Heart right ventricle (tissue), 16 donors: ENCODE results near the gene RBFOX1. TPM values are rescaled to one million over a fixed set of nuclear protein-coding genes. Genes with fewer than 3 reads are reported as not detected.

Source experiments
- ATAC-seq, 8 donors: fragments of 200-7000 bp; cut with Tn5 transposase; one replicate each; pipeline ENCODE4 v1.9.1; 2020; ENCODE audit warnings: mild to moderate bottlenecking in 8 of 8, moderate library complexity in 8 of 8, moderate number of reproducible peaks in 1 of 8
- DNase-seq, 2 donors: peaks; one replicate each; pipeline ENCODE4 v3.0.0-alpha.2; 2020
- H3K27ac ChIP-seq, 10 donors: fragments of 200-600 bp; sonication (generic) in 2 of 10; one replicate each; pipeline versions ENCODE4 v1.5.0 to v1.8.0; 2020 to 2022; ENCODE audit warnings: mild to moderate bottlenecking in 3 of 10
- H3K27me3 ChIP-seq, 7 donors: fragments of 200-600 bp; one replicate each; pipeline ENCODE4 v1.8.0; 2021 to 2022; ENCODE audit warnings: mild to moderate bottlenecking in 2 of 7
- H3K36me3 ChIP-seq, 9 donors: fragments of 200-600 bp; sonication (generic) in 1 of 9; one replicate each; pipeline versions ENCODE4 v1.5.0 to v1.8.0; 2020 to 2022; ENCODE audit warnings: mild to moderate bottlenecking in 2 of 9
- H3K4me1 ChIP-seq, 9 donors: fragments of 200-600 bp; sonication (generic) in 1 of 9; one replicate each; pipeline versions ENCODE4 v1.5.0 to v1.8.0; 2020 to 2022; ENCODE audit warnings: mild to moderate bottlenecking in 4 of 9
- H3K4me3 ChIP-seq, 10 donors: fragments of 200-600 bp; sonication (generic) in 2 of 10; one replicate each; pipeline versions ENCODE4 v1.5.0 to v1.8.0; 2020 to 2022; ENCODE audit warnings: mild to moderate bottlenecking in 7 of 10, moderate library complexity in 2 of 10
- H3K9me3 ChIP-seq, 11 donors: fragments of 200-600 bp in 10 of 11; sonication (generic) in 2 of 11; one replicate each; pipeline versions ENCODE4 v1.5.0 to v1.8.0; 2013 to 2022; ENCODE audit warnings: mild to moderate bottlenecking in 2 of 11, control low read depth in 1 of 11, moderate library complexity in 1 of 11
- WGBS, 2 donors: extraction: QIAGEN DNeasy Blood & Tissue Kit; methylation state at CpG; one replicate each; pipeline ENCODE4 v1.1.7; 2013; ENCODE audit warnings: inconsistent platforms in 1 of 2; 5-methylcytosine and 5-hydroxymethylcytosine counted together
- intact Hi-C, 10 donors: fragments of 100-400 bp; cut with DNase I; formaldehyde crosslinking; loops; one replicate each; pipeline versions ENCODE4 v1.11.1 to v1.14.2; 2022
- polyA plus RNA-seq, 2 donors: library from polyadenylated mRNA; stranded (reverse); fragments of 200-250 nt; gene quantifications; one replicate each; pipeline ENCODE4 v1.2.3, GENCODE V29; 2013
- total RNA-seq, 10 donors: library from RNA; stranded (reverse); fragmentation: NEBNext Ultra II Directional in 3 of 10; extraction: Animal tissue kit (Norgen Biotek cat#: 25700) in 3 of 10; gene quantifications; one replicate each; pipeline versions ENCODE4 v1.2.1 to v1.2.4, GENCODE V29; 2021 to 2023
- TF ChIP-seq, protein P1 (sequence below), 9 donors: fragments of 200-600 bp; sonication (generic) in 2 of 9; IDR thresholded peaks; one replicate each; pipeline versions ENCODE4 v1.5.0 to v1.8.0; 2021 to 2022; ENCODE audit warnings: antibody characterized with exemption in 9 of 9, mild to moderate bottlenecking in 5 of 9, moderate library complexity in 1 of 9
- donor health status: Arrhythmogenic right ventricular cardiomyopathy.
- donor health status: ischemic (EF 13 %, LVEDD 7.1; RV severe dilation, severe dysfunction).
- donor health status: healthy with polysubstance abuse.
- donor health status: DM: no; HTN: yes; CAD: no.
- donor health status: DM: no; HTN: no; CAD: no.
- donor health status: ischemic (EF 25% LVEDD 6.9; RV normal size, moderate dysfunction).
- donor health status: ischemic (EF 25% LVEDD 5.7; RV mildly dilated, moderate dysfunction).
- donor health status: healthy.
- donor health status: DM: yes; HTN: yes; CAD: no.
- donor health status: Ischemic cardiomyopathy.
- donor health status: ischemic (EF 35%, LVEDD 5.7; RV mildly dilated, moderate dysfunction).
- donor health status: nonischemic (EF 11% LVEDD 7.7; RV severe dilation, severe dysfunction).
- donor health status: DM: yes; HTN: yes; CAD: no.
- donor health status: PGD.
- donor health status: ischemic (EF 29% LVEDD 5.4; RV normal size, mild dysfunction).
- donor health status: nonischemic (EF 23%, LVEDD 6.1; RV moderate dilation, normal function).

Gene RBFOX1
- total and polyA plus RNA-seq, 12 donors: 11.1 to 82.9 (median 53.4) TPM

GRCh38 chr16:7440886-7441400, 108.3 kb downstream of the RBFOX1 start:
- 68 to 78% methylated on average over 6 of the region's 6 CpGs for WGBS, 2 donors
- no peaks in the 10 kb centered on the region for H3K27me3 ChIP-seq
- no peak overlapping the region for H3K4me3 ChIP-seq
- DNase-seq (no peak), ATAC-seq (no peak)
- H3K36me3 ChIP-seq: no peaks in the 10 kb centered on the region
- intact Hi-C loops: no loop called here
- no peaks in the 10 kb centered on the region for H3K9me3 ChIP-seq
- H3K4me1 ChIP-seq: peaks cover 0 to 7% (median 0%) of the 10 kb centered on the region in 9 donors
- TF ChIP-seq, protein P1, sequence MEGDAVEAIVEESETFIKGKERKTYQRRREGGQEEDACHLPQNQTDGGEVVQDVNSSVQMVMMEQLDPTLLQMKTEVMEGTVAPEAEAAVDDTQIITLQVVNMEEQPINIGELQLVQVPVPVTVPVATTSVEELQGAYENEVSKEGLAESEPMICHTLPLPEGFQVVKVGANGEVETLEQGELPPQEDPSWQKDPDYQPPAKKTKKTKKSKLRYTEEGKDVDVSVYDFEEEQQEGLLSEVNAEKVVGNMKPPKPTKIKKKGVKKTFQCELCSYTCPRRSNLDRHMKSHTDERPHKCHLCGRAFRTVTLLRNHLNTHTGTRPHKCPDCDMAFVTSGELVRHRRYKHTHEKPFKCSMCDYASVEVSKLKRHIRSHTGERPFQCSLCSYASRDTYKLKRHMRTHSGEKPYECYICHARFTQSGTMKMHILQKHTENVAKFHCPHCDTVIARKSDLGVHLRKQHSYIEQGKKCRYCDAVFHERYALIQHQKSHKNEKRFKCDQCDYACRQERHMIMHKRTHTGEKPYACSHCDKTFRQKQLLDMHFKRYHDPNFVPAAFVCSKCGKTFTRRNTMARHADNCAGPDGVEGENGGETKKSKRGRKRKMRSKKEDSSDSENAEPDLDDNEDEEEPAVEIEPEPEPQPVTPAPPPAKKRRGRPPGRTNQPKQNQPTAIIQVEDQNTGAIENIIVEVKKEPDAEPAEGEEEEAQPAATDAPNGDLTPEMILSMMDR (IDR thresholded peaks at IDR 0.05): no peak
- no peak overlapping the region for H3K27ac ChIP-seq

DNA sequence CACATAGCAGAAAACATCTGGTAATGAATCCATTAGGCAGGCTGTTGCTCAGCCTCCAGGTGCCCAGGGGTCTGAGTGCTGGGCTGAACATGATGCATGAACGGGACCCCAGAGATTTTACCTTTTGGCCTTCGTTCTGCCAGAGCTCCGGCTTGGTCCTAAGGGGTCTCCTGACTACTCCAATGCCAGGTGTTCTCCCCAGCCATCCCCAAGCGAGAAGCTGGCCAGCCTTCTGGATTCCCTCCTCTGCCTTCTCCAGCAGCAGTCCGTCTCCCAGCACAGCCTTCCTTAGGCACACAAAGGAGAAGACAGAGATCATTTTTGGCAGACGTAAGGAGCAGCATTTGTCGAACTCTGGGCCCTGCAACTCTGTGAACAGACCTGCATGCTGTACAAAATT, 109.4 kb downstream of the RBFOX1 start:
- Histone ChIP-seq H3K27me3 (no peaks in the 10 kb centered on the region), H3K9me3 (no peaks in the 10 kb centered on the region), H3K4me3 (no peak overlapping the region), H3K36me3 (no peaks in the 10 kb centered on the region), H3K27ac (no peak overlapping the region), H3K4me1 (peaks cover 0 to 7% (median 0%) of the 10 kb centered on the region in 9 donors)
- TF ChIP-seq, protein P1 (IDR thresholded peaks at IDR 0.05): no peak
- intact Hi-C loops: no loop called here
- ATAC-seq: no peak
- WGBS, 2 donors: 75 to 78% methylated on average over 7 of the region's 7 CpGs
- DNase-seq: no peak

GRCh38 chr16:7443142-7443541, 110.5 kb downstream of the RBFOX1 start:
- Histone ChIP-seq H3K27ac (no peak overlapping the region), H3K4me3 (no peak overlapping the region), H3K9me3 (no peaks in the 10 kb centered on the region), H3K27me3 (no peaks in the 10 kb centered on the region), H3K36me3 (no peaks in the 10 kb centered on the region), H3K4me1 (peaks cover 0 to 7% (median 0%) of the 10 kb centered on the region in 9 donors)
- ATAC-seq (no peak), DNase-seq (no peak)
- TF ChIP-seq, protein P1 (IDR thresholded peaks at IDR 0.05): no peak
- intact Hi-C loops: no loop called here
- WGBS, 2 donors: 83 to 86% methylated on average over 4 of the region's 4 CpGs

DNA sequence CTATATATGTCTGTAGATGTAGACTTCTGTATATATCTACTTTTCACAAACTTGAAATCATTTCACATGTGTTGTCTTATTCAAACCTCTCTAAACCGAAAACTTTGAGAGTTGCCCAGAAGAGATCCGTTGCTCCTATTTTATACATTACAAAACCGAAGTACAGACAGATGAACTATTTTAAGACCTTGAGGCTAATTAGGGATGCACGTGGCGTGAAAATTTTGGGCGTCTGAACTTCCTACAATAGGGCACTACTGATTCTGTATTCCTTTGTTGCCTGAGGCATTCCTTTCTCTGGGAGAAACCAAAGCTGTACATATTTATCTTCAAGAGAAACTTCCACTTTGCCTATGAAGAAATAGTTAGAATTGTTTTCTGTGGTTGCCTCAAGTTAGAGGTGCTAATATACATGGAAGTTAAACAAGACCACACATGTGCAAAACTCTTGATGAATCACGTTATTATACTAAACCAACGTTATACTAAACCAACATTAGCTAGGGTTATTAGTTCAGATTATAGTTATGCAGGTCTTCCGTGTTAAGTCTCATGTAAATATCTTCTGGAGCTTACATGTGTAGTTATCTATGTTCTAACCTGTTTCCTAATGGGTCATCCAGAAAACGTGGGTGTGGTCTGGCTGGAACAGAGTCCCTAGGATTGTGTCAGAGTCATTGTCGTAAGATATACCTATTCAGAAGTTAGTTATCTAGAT, 111.2 kb downstream of the RBFOX1 start:
- intact Hi-C loops: no loop called here
- Histone ChIP-seq H3K4me3 (no peak overlapping the region), H3K4me1 (peaks cover 0 to 7% (median 0%) of the 10 kb centered on the region in 9 donors), H3K27ac (no peak overlapping the region), H3K27me3 (no peaks in the 10 kb centered on the region), H3K36me3 (no peaks in the 10 kb centered on the region), H3K9me3 (no peaks in the 10 kb centered on the region)
- ATAC-seq (peak in 3 of 8 donors; percentile 30 to 41 (median 40)), DNase-seq (no peak)
- TF ChIP-seq, protein P1 (IDR thresholded peaks at IDR 0.05): no peak
- 51 to 52% methylated on average over 11 of the region's 11 CpGs for WGBS, 2 donors
